HL-60 (cell line): ENCODE measurements around the gene UTP25.

Experiments
- DNase-seq, 2 experiments: peaks; one replicate each; pipeline ENCODE4 v3.0.0-alpha.2; 2010 to 2020; ENCODE audit warnings: low read depth in 1 of 2, low spot score in 1 of 2
- H3K27ac ChIP-seq: fragments of 250-450 bp; sonication (Bioruptor Pico); replicated peaks from 2 replicates; pipeline ENCODE4 v1.5.1; 2020; ENCODE audit warnings: mild to moderate bottlenecking, moderate library complexity
- H3K27me3 ChIP-seq: fragments of 250-450 bp; sonication (Bioruptor Pico); 2 replicates; pipeline ENCODE4 v1.5.1; 2021; ENCODE audit warnings: mild to moderate bottlenecking, moderate library complexity; ENCODE audit not compliant: insufficient read depth, poor library complexity, severe bottlenecking
- H3K4me3 ChIP-seq: replicated peaks from 2 replicates; pipeline ENCODE4 v1.5.1; 2011; ENCODE audit warnings: mild to moderate bottlenecking, control low read depth, low read length; ENCODE audit not compliant: insufficient read depth
- CTCF ChIP-seq: IDR thresholded peaks from one replicate; pipeline ENCODE4 v1.5.1; 2011; ENCODE audit warnings: low read length, control low read depth, inconsistent platforms; ENCODE audit not compliant: insufficient read depth
- GABPA ChIP-seq: IDR thresholded peaks from 2 replicates; pipeline ENCODE4 v1.6.1; 2012; ENCODE audit warnings: low read depth
- POLR2AphosphoS5 ChIP-seq: IDR thresholded peaks from 2 replicates; pipeline ENCODE4 v1.6.1; 2012; ENCODE audit warnings: low read depth
- REST ChIP-seq: IDR thresholded peaks from 2 replicates; pipeline ENCODE4 v1.6.1; 2012; ENCODE audit warnings: low read depth; ENCODE audit not compliant: insufficient replicate concordance
- SPI1 ChIP-seq: IDR thresholded peaks from 2 replicates; pipeline ENCODE4 v1.6.1; 2012; ENCODE audit warnings: low read depth, mild to moderate bottlenecking, borderline replicate concordance

UTP25 gene

GRCh38 chr1:209783386-209783785 lies 44.4 kb upstream of the UTP25 start:
- H3K4me3 ChIP-seq = peak overlapping the region; percentile 80
- TF ChIP-seq REST (no peak), CTCF (no peak), SPI1 (no peak), GABPA (no peak), POLR2AphosphoS5 (no peak)
- no peaks in the 10 kb centered on the region for H3K27me3 ChIP-seq
- H3K27ac ChIP-seq = no peak overlapping the region
- no peak for DNase-seq

GRCh38 chr1:209784265-209785169 lies 43.3 kb upstream of the UTP25 start, which contains the start of gene C1orf74:
C1orf74 (minus strand) TSS chr1:209784559; CDS start chr1:209783634, 925 bp downstream.
- DNase-seq = peak; percentile 92 to 99
- no peaks in the 10 kb centered on the region for H3K27me3 ChIP-seq
- peak within 1 kb of the TSS; percentile 80 for H3K4me3 ChIP-seq
- TF ChIP-seq SPI1 = peak; percentile 73; the same call in 1 of the 2 replicates
- TF ChIP-seq REST = peak; percentile 72
- TF ChIP-seq CTCF = no peak
- TF ChIP-seq POLR2AphosphoS5 = peak; percentile 88
- TF ChIP-seq GABPA = peak; percentile 95
- H3K27ac ChIP-seq = peak within 1 kb of the TSS; percentile 77

- no peak for TF ChIP-seq GABPA
- no peak for TF ChIP-seq SPI1
- no peak for TF ChIP-seq REST
- TF ChIP-seq CTCF = no peak
- TF ChIP-seq POLR2AphosphoS5 = no peak
- Histone ChIP-seq H3K27ac (peak overlapping the region; percentile 77), H3K27me3 (no peaks in the 10 kb centered on the region), H3K4me3 (no peak overlapping the region)
- DNase-seq = no peak
Measured at GRCh38 chr1:209785592-209785991, 42.2 kb upstream of the UTP25 start.
